Measurements from ENCODE around the gene TMEM158. TPM values are rescaled to one million over a fixed set of nuclear protein-coding genes. Genes with fewer than 3 reads are reported as not detected.

Gene TMEM158
- polyA plus RNA-seq, 1 of the 3 experiments (the other 2 are of a cell fraction): 76.4 TPM

- Histone ChIP-seq H2AFZ (ENCODE audit: low read depth) (no peak overlapping the region), H3K9me3 (no peaks in the 10 kb centered on the region), H3K27ac (ENCODE audit: low read depth in 2 of 2, low read length in 1 of 2) (no peak overlapping the region), H4K20me1 (ENCODE audit: insufficient read depth) (no peaks in the 10 kb centered on the region), H3K9ac (no peak overlapping the region), H3K9me2 (no peaks in the 10 kb centered on the region), H3F3A (replicated peaks; ENCODE audit: insufficient read depth) (no peaks in the 10 kb centered on the region), H3K4me1 (ENCODE audit: control insufficient read depth in 1 of 2, insufficient read depth in 2 of 2, low read depth in 1 of 2, low read length in 1 of 2) (peaks cover 0 to 20% of the 10 kb centered on the region in 2 experiments; a peak in 2 of 4 replicates), H3K4me2 (no peak overlapping the region), H3K36me3 (replicated peaks in 1 of 2; ENCODE audit: control insufficient read depth in 1 of 2, insufficient read depth in 2 of 2, low read length in 1 of 2) (no peaks in the 10 kb centered on the region), H3K4me3 (ENCODE audit: low read depth in 2 of 2, low read length in 1 of 2) (no peak overlapping the region), H3K79me2 (ENCODE audit: insufficient read depth) (no peaks in the 10 kb centered on the region), H3K27me3 (ENCODE audit: insufficient read depth) (no peaks in the 10 kb centered on the region)
- TF ChIP-seq EP300 (IDR thresholded peaks at IDR 0.05; ENCODE audit: borderline replicate concordance in 1 of 2, low read depth in 1 of 2, low read length in 1 of 2) (no peak), GATA2 (CRISPR knock-in tag; IDR thresholded peaks at IDR 0.05) (no peak), EZH2phosphoT487 (IDR thresholded peaks at IDR 0.05; ENCODE audit: borderline replicate concordance, low read depth) (no peak), REST (IDR thresholded peaks at IDR 0.05; ENCODE audit: low read depth, low read length) (no peak), NRF1 (IDR thresholded peaks at IDR 0.05; ENCODE audit: low read depth, low read length) (no peak), PBX3 (IDR thresholded peaks at IDR 0.05) (no peak), RCOR1 (IDR thresholded peaks at IDR 0.05; ENCODE audit: low read length) (no peak), FOSL2 (IDR thresholded peaks at IDR 0.05; ENCODE audit: borderline replicate concordance, low read depth) (no peak), MAX (IDR thresholded peaks at IDR 0.05; ENCODE audit: low read depth) (no peak), RFX5 (IDR thresholded peaks at IDR 0.05; ENCODE audit: low read length) (no peak)
- ChIA-PET POLR2A (no interaction called here), CTCF (interaction anchor here (0.6 to 26.9 kb wide), 22 partner anchors 8 to 445 kb away, joined by 3 to 631 read pairs (median 5); partner anchors contain the start of gene TMEM158)
- WGBS (ENCODE audit: low lambda C conversion rate): 65% methylated on average over 8 of the region's 11 CpGs
- no peak for DNase-seq
Measured at GRCh38 chr3:45211466-45212094, 14.5 kb downstream of the TMEM158 start.

Measured in SK-N-SH (cell line).